ENCODE results near the gene BCL2.

DNA sequence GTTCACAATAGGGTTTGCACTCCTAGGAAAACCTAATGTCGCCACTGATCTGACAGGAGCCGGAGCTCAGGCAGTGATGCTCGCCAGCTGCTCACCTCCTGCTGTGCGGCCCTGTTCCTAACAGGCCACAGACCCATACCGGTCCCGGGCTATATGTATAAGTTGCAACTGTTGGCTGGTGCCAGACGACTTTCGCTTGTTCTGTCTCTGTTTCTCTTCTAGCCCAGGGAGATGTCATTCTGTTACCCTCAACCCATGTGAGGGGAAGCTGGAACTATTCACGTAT, 170.3 kb downstream of the BCL2 start:
- TF ChIP-seq, protein P1, sequence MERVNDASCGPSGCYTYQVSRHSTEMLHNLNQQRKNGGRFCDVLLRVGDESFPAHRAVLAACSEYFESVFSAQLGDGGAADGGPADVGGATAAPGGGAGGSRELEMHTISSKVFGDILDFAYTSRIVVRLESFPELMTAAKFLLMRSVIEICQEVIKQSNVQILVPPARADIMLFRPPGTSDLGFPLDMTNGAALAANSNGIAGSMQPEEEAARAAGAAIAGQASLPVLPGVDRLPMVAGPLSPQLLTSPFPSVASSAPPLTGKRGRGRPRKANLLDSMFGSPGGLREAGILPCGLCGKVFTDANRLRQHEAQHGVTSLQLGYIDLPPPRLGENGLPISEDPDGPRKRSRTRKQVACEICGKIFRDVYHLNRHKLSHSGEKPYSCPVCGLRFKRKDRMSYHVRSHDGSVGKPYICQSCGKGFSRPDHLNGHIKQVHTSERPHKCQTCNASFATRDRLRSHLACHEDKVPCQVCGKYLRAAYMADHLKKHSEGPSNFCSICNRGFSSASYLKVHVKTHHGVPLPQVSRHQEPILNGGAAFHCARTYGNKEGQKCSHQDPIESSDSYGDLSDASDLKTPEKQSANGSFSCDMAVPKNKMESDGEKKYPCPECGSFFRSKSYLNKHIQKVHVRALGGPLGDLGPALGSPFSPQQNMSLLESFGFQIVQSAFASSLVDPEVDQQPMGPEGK (CRISPR knock-in tag; IDR thresholded peaks at IDR 0.05; ENCODE audit: borderline replicate concordance) = no peak
- no peak for TF ChIP-seq PPARA (CRISPR knock-in tag; IDR thresholded peaks at IDR 0.05; ENCODE audit: borderline replicate concordance)
- no peak for TF ChIP-seq RARB (CRISPR knock-in tag; IDR thresholded peaks at IDR 0.05)
- no peak for TF ChIP-seq ZFP3 (CRISPR knock-in tag; IDR thresholded peaks at IDR 0.05)
- TF ChIP-seq ARNTL (CRISPR knock-in tag; IDR thresholded peaks at IDR 0.05; ENCODE audit: borderline replicate concordance, low read depth) = no peak
- no peak for TF ChIP-seq TOX (CRISPR knock-in tag; IDR thresholded peaks at IDR 0.05; ENCODE audit: borderline replicate concordance)
- TF ChIP-seq, protein P2, sequence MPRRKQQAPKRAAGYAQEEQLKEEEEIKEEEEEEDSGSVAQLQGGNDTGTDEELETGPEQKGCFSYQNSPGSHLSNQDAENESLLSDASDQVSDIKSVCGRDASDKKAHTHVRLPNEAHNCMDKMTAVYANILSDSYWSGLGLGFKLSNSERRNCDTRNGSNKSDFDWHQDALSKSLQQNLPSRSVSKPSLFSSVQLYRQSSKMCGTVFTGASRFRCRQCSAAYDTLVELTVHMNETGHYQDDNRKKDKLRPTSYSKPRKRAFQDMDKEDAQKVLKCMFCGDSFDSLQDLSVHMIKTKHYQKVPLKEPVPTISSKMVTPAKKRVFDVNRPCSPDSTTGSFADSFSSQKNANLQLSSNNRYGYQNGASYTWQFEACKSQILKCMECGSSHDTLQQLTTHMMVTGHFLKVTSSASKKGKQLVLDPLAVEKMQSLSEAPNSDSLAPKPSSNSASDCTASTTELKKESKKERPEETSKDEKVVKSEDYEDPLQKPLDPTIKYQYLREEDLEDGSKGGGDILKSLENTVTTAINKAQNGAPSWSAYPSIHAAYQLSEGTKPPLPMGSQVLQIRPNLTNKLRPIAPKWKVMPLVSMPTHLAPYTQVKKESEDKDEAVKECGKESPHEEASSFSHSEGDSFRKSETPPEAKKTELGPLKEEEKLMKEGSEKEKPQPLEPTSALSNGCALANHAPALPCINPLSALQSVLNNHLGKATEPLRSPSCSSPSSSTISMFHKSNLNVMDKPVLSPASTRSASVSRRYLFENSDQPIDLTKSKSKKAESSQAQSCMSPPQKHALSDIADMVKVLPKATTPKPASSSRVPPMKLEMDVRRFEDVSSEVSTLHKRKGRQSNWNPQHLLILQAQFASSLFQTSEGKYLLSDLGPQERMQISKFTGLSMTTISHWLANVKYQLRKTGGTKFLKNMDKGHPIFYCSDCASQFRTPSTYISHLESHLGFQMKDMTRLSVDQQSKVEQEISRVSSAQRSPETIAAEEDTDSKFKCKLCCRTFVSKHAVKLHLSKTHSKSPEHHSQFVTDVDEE (CRISPR knock-in tag; IDR thresholded peaks at IDR 0.05) = no peak
- no peak for TF ChIP-seq ZFP30 (CRISPR knock-in tag; IDR thresholded peaks at IDR 0.05)

All from SK-N-SH treated with all-trans-retinoic acid at 6 μM for 48 hours (cell line).